GM19193 (cell line): ENCODE measurements around the gene HPSE2.

ENCODE experiments used
- POLR2A ChIP-seq: IDR thresholded peaks from 4 replicates; pipeline ENCODE4 v1.6.1; 2011; ENCODE audit not compliant: insufficient read depth, insufficient read length; ENCODE audit errors: extremely low read depth

Gene HPSE2

GRCh38 chr10:98587156-98587837 lies 648.4 kb downstream of the HPSE2 start:
- no peak for TF ChIP-seq POLR2A

DNA sequence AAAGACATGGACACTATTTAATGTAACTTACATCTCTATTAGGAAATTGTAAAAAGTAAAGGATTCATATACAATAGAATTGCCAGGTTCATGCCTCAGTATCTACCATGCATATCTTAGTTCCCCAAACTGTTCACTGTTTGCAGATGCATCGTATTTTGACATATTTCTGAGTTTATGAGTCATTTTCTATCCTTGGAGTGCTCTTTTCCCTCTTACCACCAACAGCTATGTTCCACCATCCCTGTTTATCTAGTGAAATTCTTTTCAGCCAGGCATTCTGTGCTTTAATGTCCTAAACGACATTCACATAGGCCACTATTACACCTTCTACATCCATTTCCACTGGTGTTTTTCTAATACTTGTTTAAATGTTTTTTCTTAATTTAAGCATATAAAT lies 649.6 kb downstream of the HPSE2 start:
- TF ChIP-seq POLR2A = no peak

- no peak for TF ChIP-seq POLR2A
Measured at GRCh38 chr10:98582363-98582762, 653.3 kb downstream of the HPSE2 start.

DNA sequence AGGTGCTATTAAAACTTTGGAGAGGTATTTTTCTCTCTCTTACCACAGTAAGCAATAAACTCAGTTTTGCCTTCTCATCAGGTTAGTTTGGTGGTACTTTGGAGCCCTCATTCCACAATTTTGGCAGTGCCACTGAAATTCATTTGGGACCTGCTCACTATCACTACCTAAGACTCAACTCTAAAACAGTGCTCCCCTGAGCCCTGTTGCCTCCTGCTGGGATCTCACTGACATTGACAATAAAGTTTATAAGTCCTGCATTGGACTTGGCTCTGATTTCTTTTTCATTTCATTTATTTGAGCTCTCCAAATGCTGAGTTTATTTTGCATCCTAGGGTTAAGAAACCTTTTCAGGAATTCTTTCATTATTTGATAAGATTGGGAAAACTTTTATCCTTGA lies 658.1 kb downstream of the HPSE2 start:
- no peak for TF ChIP-seq POLR2A

- TF ChIP-seq POLR2A = no peak
Measured at GRCh38 chr10:98577168-98577567, 658.5 kb downstream of the HPSE2 start.

GRCh38 chr10:98576096-98576495 lies 659.6 kb downstream of the HPSE2 start:
- no peak for TF ChIP-seq POLR2A

GRCh38 chr10:98572594-98572993 lies 663.1 kb downstream of the HPSE2 start:
- no peak for TF ChIP-seq POLR2A

GRCh38 chr10:98570834-98571233 lies 664.8 kb downstream of the HPSE2 start:
- no peak for TF ChIP-seq POLR2A

- TF ChIP-seq POLR2A = no peak
Measured at GRCh38 chr10:98569853-98570252, 665.8 kb downstream of the HPSE2 start.

- TF ChIP-seq POLR2A = no peak
Measured at GRCh38 chr10:98568551-98568950, 667.1 kb downstream of the HPSE2 start.

- TF ChIP-seq POLR2A = no peak
Measured at GRCh38 chr10:98567391-98568133, 668.1 kb downstream of the HPSE2 start.

DNA sequence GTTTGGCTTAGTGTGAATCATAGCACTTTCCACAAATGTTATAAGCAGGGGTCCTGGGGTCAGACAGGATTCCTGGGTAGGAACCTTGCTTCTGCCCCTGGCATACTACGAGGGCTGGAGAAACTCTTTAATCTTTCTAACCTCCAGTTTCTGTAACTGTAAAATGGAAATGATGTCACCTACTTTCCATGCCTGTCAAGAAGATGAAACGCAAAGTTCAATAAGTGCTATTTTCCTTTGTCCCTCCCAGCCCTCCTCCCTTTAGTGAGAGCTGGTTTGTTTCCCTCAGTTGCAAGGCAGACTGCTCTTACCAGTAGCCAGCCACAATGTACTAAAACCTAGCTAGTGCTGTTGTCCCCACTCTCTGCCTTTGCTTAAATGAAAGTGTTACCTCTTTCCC lies 671.8 kb downstream of the HPSE2 start:
- TF ChIP-seq POLR2A = no peak

- no peak for TF ChIP-seq POLR2A
Measured at GRCh38 chr10:98560565-98560964, 675.1 kb downstream of the HPSE2 start.

DNA sequence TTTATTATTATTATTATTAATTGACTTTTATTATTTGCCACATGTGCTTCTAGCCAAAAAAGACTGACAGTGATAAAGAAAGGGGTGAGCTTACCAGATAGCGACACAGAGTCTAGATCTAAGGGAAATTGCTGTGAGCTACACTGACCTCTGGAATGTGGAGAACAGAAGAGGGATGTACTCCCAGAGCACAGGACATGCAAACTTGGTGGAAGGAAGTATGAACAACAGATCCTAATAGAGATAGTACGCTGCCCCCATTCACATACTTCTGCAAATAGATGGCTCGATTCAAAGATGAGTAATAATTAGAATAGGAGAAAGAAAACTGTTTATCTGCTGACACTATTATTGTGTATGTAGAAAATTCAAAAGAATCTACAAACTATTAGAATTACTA lies 679.6 kb downstream of the HPSE2 start:
- TF ChIP-seq POLR2A = no peak

DNA sequence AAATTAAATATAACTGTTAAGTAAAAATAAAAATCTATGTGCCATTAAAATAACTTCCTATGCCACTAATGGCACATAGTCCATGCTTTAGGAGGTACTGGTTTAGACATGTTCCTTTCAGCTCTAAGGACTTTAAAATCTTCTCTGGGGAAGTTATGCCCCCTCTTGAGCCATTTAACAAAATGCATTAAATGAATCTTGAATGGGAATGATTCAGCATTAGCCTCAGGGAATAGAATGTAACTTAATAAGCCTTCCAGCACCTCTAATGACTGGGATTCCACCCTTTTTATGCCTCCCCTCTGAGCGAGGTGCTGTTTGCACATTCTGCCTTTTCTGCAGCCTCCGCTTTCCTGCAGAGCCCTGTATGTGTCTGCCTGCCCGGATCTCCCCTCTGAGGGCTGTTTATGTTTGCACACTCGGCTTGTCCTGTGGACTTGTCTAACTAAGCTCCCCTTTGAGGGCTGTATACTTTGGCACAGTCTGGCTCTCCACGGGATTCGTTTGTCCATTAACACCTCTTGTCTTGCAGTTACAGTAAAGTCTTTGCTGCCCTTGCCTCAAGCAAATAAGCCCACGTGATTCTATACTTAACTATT lies 680.5 kb downstream of the HPSE2 start:
- no peak for TF ChIP-seq POLR2A

DNA sequence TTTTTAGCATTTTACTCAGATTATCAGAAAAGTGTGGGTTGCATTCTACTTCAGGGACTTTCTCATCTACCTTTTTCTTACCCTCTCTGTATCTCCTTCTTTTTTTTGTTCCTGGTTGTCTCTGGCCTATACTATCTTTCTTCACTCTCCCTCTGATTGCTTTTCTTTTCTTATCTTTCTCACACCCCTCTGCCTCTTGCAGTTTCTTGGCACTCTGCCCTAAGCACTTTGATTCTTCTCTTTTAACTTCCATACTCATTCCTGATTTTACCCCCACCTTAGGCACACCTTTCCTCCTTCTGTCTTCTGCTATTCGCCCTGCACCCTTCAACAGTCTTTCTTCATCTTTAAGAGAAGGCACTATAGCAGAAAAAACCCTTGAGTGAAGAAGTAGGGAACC lies 696.1 kb downstream of the HPSE2 start:
- TF ChIP-seq POLR2A = no peak

- no peak for TF ChIP-seq POLR2A
Measured at GRCh38 chr10:98538472-98538871, 697.2 kb downstream of the HPSE2 start.

DNA sequence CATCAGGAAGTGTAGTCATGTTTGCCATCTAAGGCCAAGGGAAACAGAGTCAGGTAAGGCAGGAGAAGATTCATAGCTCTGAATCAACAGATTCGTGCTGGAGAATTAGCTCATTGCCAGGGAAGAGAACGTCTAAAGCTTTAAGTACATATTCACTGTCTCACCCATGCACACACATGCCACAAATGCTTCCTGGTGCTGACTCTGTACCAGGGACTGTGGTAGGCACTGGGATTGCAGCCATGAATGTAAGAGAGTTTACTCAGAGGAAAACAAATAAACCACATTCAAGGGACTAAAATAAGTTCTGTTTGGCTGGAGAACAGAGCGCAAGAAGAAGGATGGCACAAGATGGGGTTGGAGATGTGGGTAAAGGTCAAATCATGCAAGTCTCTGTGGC lies 699.1 kb downstream of the HPSE2 start:
- TF ChIP-seq POLR2A = no peak
